GM18526 (cell line): Measurements from ENCODE around the gene ALG9.

Experiments
- POLR2A ChIP-seq: IDR thresholded peaks from 3 replicates; pipeline ENCODE4 v1.6.1; 2011; ENCODE audit not compliant: insufficient read length; ENCODE audit errors: extremely low read depth

The ALG9 gene

GRCh38 chr11:111851067-111851466 lies 20.3 kb downstream of the ALG9 start:
- TF ChIP-seq POLR2A: no peak

- TF ChIP-seq POLR2A: no peak
Measured at GRCh38 chr11:111849631-111850030, 21.8 kb downstream of the ALG9 start.

- no peak for TF ChIP-seq POLR2A
Measured at GRCh38 chr11:111846636-111847035, 24.7 kb downstream of the ALG9 start.

GRCh38 chr11:111846063-111846462 lies 25.3 kb downstream of the ALG9 start:
- TF ChIP-seq POLR2A: no peak

- no peak for TF ChIP-seq POLR2A
Measured at GRCh38 chr11:111845276-111846028, 25.9 kb downstream of the ALG9 start.

- TF ChIP-seq POLR2A: no peak
Measured at GRCh38 chr11:111843661-111844060, 27.7 kb downstream of the ALG9 start.

GRCh38 chr11:111841370-111842053 lies 29.9 kb downstream of the ALG9 start:
- TF ChIP-seq POLR2A: no peak

GRCh38 chr11:111840143-111840542 lies 31.2 kb downstream of the ALG9 start:
- TF ChIP-seq POLR2A: no peak

- no peak for TF ChIP-seq POLR2A
Measured at GRCh38 chr11:111838054-111838453, 33.3 kb downstream of the ALG9 start.

GRCh38 chr11:111837366-111837891 lies 34.0 kb downstream of the ALG9 start:
- no peak for TF ChIP-seq POLR2A

- no peak for TF ChIP-seq POLR2A
Measured at GRCh38 chr11:111836721-111837120, 34.7 kb downstream of the ALG9 start.

GRCh38 chr11:111836162-111836561 lies 35.2 kb downstream of the ALG9 start:
- no peak for TF ChIP-seq POLR2A

- no peak for TF ChIP-seq POLR2A
Measured at GRCh38 chr11:111835665-111836064, 35.7 kb downstream of the ALG9 start.

GRCh38 chr11:111834432-111835163 lies 36.8 kb downstream of the ALG9 start:
- no peak for TF ChIP-seq POLR2A

GRCh38 chr11:111833524-111833923 lies 37.9 kb downstream of the ALG9 start:
- TF ChIP-seq POLR2A: no peak

- no peak for TF ChIP-seq POLR2A
Measured at GRCh38 chr11:111829185-111829968, 42.0 kb downstream of the ALG9 start.
